ENCODE data around the gene MAPK6.
"Not testable (repeated sequence)": the region's sequence is repeated elsewhere in the genome, so short reads cannot be mapped to it uniquely, and the experiment has no call there.

MAPK6 gene

GRCh38 chr15:52050416-52050815, 31.4 kb downstream of the MAPK6 start:
- DNase-seq: no peak

- peak; percentile 3 to 5 for DNase-seq
These were observed 33.3 kb downstream of the MAPK6 start for GRCh38 chr15:52052066-52052935.

GRCh38 chr15:52054381-52054780, 35.4 kb downstream of the MAPK6 start:
- DNase-seq: no peak

GRCh38 chr15:52054858-52055257, 35.8 kb downstream of the MAPK6 start:
- DNase-seq: not testable (repeated sequence)

GRCh38 chr15:52056001-52056400, 37.0 kb downstream of the MAPK6 start:
- DNase-seq: no peak

- DNase-seq: no peak
These were observed 37.5 kb downstream of the MAPK6 start for GRCh38 chr15:52056496-52056895.

GRCh38 chr15:52057996-52058395, 39.0 kb downstream of the MAPK6 start:
- DNase-seq: peak; percentile 69 to 81

- no peak for DNase-seq
These were observed 41.5 kb downstream of the MAPK6 start for GRCh38 chr15:52060501-52060900.

GRCh38 chr15:52066842-52067544, 48.0 kb downstream of the MAPK6 start:
- no peak for DNase-seq

- DNase-seq: no peak
These were observed 48.5 kb downstream of the MAPK6 start for GRCh38 chr15:52067545-52067926.

- no peak for DNase-seq
These were observed 49.1 kb downstream of the MAPK6 start for GRCh38 chr15:52068004-52068615.

- DNase-seq: no peak
These were observed 50.5 kb downstream of the MAPK6 start for GRCh38 chr15:52069559-52069958.

- no peak for DNase-seq
These were observed 52.6 kb downstream of the MAPK6 start for GRCh38 chr15:52071570-52071969.

- peak in 1 of 2 experiments; percentile 20 for DNase-seq
These were observed 58.1 kb downstream of the MAPK6 start for GRCh38 chr15:52076889-52077781.

- no peak for DNase-seq
These were observed 59.3 kb downstream of the MAPK6 start for GRCh38 chr15:52078197-52078875.

GRCh38 chr15:52078876-52079700, 60.1 kb downstream of the MAPK6 start:
- peak; percentile 43 to 52 for DNase-seq

GRCh38 chr15:52080031-52080430, 61.0 kb downstream of the MAPK6 start:
- no peak for DNase-seq

GRCh38 chr15:52080706-52081392, 61.8 kb downstream of the MAPK6 start:
- DNase-seq: no peak

GRCh38 chr15:52082197-52083036, 63.4 kb downstream of the MAPK6 start:
- peak; percentile 43 to 47 for DNase-seq

GRCh38 chr15:52083037-52083359, 64.0 kb downstream of the MAPK6 start:
- DNase-seq: not testable (repeated sequence)

Measured in AML-193 (cell line).